Liver (tissue), 3 donors: Measurements from ENCODE around the gene CDK11B.

Experiments used
- EGR1 ChIP-seq, 2 donors: IDR thresholded peaks; 2 replicates each; pipeline ENCODE4 v1.6.1; 2016 to 2018; ENCODE audit warnings: antibody characterized with exemption in 2 of 2, low read depth in 2 of 2
- FOXA1 ChIP-seq: IDR thresholded peaks from 2 replicates; pipeline ENCODE4 v1.6.1; 2016; ENCODE audit warnings: antibody characterized with exemption
- GABPA ChIP-seq, 2 donors: IDR thresholded peaks in 1 of 2; conservative IDR thresholded peaks in 1 of 2; 2 replicates each; pipeline ENCODE4 v1.6.1; 2016; ENCODE audit warnings: antibody characterized with exemption in 2 of 2, mild to moderate bottlenecking in 1 of 2, moderate library complexity in 1 of 2
- JUND ChIP-seq, 2 donors: IDR thresholded peaks; 2 replicates each; pipeline ENCODE4 v1.6.1; 2016; ENCODE audit warnings: antibody characterized with exemption in 2 of 2
- RAD21 ChIP-seq, 2 donors: IDR thresholded peaks; 2 replicates each; pipeline ENCODE4 v1.6.1; 2016; ENCODE audit warnings: antibody characterized with exemption in 2 of 2, mild to moderate bottlenecking in 2 of 2
- REST ChIP-seq: IDR thresholded peaks from 2 replicates; pipeline ENCODE4 v1.6.1; 2016; ENCODE audit warnings: antibody characterized with exemption, mild to moderate bottlenecking
- RXRA ChIP-seq, 2 donors: IDR thresholded peaks; 2 replicates each; pipeline ENCODE4 v1.6.1; 2017 to 2018; ENCODE audit warnings: antibody characterized with exemption in 2 of 2, mild to moderate bottlenecking in 1 of 2
- SP1 ChIP-seq: IDR thresholded peaks from 2 replicates; pipeline ENCODE4 v1.6.1; 2018; ENCODE audit warnings: antibody characterized with exemption, mild to moderate bottlenecking
- TAF1 ChIP-seq: conservative IDR thresholded peaks from 2 replicates; pipeline ENCODE4 v1.6.1; 2016; ENCODE audit warnings: antibody characterized with exemption, mild to moderate bottlenecking
- YY1 ChIP-seq: IDR thresholded peaks from 2 replicates; pipeline ENCODE4 v1.6.1; 2016; ENCODE audit warnings: antibody characterized with exemption, mild to moderate bottlenecking
- ZBTB33 ChIP-seq: IDR thresholded peaks from 2 replicates; pipeline ENCODE4 v1.6.1; 2016; ENCODE audit warnings: antibody characterized with exemption
- TF ChIP-seq, protein P1 (sequence below): fragments of 150-350 bp; IDR thresholded peaks from 2 replicates; pipeline ENCODE4 v1.5.1; 2017; ENCODE audit warnings: improper control_type of control experiment, low read depth, low read length; ENCODE audit not compliant: missing input control
- TF ChIP-seq, protein P2 (sequence below): IDR thresholded peaks from 2 replicates; pipeline ENCODE4 v1.6.1; 2016; ENCODE audit warnings: antibody characterized with exemption
- TF ChIP-seq, protein P3 (sequence below): IDR thresholded peaks from 2 replicates; pipeline ENCODE4 v1.6.1; 2016; ENCODE audit warnings: antibody characterized with exemption
- donor health status: healthy.
- donor health status: healthy.

DNA sequence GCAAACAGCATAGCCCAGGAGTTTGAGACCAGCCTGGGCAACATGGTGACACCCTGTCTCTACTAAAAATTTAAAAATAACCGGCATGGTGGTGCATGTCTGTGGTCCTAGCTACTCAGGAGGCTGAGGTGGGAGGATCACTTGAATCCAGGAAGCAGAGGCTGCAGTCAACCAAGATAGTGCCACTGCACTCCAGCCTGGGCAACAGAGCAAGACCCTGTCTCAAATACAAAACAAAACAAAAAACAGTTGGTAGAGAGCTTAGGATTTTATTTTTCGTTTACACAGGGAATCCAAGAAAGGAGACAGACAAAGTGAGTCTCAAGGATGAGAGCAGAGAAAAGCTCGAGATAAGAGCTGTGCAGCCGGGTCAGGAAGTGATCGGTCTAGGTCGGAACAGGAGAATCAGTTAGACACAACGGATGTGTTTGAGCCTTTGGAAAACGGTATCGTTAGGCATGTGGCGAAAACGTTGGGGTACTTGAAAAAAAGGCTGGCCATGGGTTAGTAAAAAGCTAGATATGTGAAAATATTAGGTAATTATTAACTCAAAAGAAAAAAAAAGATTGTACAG lies 45.2 kb downstream of the CDK11B start:
- TF ChIP-seq GABPA (IDR thresholded peaks at IDR 0.05 in 1 of 2, conservative IDR thresholded peaks at IDR 0.05 in 1 of 2): no peak
- no peak for TF ChIP-seq TAF1
- TF ChIP-seq, protein P1, sequence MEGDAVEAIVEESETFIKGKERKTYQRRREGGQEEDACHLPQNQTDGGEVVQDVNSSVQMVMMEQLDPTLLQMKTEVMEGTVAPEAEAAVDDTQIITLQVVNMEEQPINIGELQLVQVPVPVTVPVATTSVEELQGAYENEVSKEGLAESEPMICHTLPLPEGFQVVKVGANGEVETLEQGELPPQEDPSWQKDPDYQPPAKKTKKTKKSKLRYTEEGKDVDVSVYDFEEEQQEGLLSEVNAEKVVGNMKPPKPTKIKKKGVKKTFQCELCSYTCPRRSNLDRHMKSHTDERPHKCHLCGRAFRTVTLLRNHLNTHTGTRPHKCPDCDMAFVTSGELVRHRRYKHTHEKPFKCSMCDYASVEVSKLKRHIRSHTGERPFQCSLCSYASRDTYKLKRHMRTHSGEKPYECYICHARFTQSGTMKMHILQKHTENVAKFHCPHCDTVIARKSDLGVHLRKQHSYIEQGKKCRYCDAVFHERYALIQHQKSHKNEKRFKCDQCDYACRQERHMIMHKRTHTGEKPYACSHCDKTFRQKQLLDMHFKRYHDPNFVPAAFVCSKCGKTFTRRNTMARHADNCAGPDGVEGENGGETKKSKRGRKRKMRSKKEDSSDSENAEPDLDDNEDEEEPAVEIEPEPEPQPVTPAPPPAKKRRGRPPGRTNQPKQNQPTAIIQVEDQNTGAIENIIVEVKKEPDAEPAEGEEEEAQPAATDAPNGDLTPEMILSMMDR: no peak
- TF ChIP-seq, protein P2, sequence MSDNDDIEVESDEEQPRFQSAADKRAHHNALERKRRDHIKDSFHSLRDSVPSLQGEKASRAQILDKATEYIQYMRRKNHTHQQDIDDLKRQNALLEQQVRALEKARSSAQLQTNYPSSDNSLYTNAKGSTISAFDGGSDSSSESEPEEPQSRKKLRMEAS: no peak
- TF ChIP-seq SP1: no peak
- no peak for TF ChIP-seq RAD21 (IDR thresholded peaks at IDR 0.05)
- TF ChIP-seq JUND (IDR thresholded peaks at IDR 0.05): no peak
- TF ChIP-seq YY1: no peak
- no peak for TF ChIP-seq EGR1 (IDR thresholded peaks at IDR 0.05; ENCODE audit: low read depth in 2 of 2)
- TF ChIP-seq REST: no peak
- no peak for TF ChIP-seq RXRA (IDR thresholded peaks at IDR 0.05)
- TF ChIP-seq ZBTB33: no peak
- TF ChIP-seq FOXA1: no peak
- TF ChIP-seq, protein P3, sequence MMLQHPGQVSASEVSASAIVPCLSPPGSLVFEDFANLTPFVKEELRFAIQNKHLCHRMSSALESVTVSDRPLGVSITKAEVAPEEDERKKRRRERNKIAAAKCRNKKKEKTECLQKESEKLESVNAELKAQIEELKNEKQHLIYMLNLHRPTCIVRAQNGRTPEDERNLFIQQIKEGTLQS: no peak
